PC-9 (cell line): ENCODE data around the gene NBPF3.
"Not testable (repeated sequence)": the region's sequence is repeated elsewhere in the genome, so short reads cannot be mapped to it uniquely, and the experiment has no call there.

Experiments
- CTCF ChIP-seq: fragments of 200-600 bp; sonication (generic); conservative IDR thresholded peaks from 2 replicates; pipeline ENCODE4 v1.6.1; 2017; ENCODE audit warnings: mixed run types, antibody characterized with exemption, mild to moderate bottlenecking, moderate library complexity
- EZH2 ChIP-seq: fragments of 200-600 bp; sonication (generic); IDR thresholded peaks from 2 replicates; pipeline ENCODE4 v1.8.0; 2017; ENCODE audit warnings: antibody characterized with exemption, low read depth

GRCh38 chr1:21420378-21420777, 19.6 kb upstream of the NBPF3 start:
- not testable (repeated sequence) for TF ChIP-seq CTCF, EZH2
